22Rv1 (cell line): ENCODE measurements around the gene MAP3K5.

ENCODE experiments used
- ZFX ChIP-seq: fragments of 450-650 bp; IDR thresholded peaks from 2 replicates; pipeline ENCODE4 v1.6.1; 2017; ENCODE audit warnings: antibody characterized with exemption, borderline replicate concordance
- TF ChIP-seq, protein P1 (sequence below): fragments of 450-650 bp; IDR thresholded peaks from 2 replicates; pipeline ENCODE4 v1.5.1; 2017; ENCODE audit warnings: mild to moderate bottlenecking

DNA sequence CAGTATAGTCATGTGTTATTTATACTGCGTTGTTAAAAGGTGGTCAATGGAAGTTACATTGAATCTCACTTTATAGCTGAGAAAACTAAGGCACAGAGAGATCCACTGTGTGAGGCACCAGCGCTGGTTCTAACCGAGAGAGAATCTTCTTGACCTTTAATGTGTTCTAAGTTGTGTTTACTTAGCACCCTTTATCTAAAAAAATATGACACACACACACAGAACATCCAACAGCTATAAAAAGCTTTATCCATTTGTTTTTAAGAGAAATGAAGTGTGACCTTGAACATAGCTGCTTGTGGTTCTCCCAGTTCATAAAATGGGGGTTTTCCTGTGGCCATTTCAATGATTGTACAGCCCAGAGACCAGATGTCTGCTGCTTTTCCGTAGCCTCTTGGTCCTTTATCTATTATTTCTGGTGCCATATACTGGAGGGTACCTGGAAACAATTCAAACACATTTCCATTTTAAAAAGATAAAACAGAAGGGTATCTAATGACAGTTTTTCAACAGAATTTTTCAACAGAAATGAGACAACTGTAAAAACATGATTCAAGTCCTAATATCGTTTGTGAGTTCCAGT is 187.3 kb downstream of the MAP3K5 start:
- TF ChIP-seq, protein P1, sequence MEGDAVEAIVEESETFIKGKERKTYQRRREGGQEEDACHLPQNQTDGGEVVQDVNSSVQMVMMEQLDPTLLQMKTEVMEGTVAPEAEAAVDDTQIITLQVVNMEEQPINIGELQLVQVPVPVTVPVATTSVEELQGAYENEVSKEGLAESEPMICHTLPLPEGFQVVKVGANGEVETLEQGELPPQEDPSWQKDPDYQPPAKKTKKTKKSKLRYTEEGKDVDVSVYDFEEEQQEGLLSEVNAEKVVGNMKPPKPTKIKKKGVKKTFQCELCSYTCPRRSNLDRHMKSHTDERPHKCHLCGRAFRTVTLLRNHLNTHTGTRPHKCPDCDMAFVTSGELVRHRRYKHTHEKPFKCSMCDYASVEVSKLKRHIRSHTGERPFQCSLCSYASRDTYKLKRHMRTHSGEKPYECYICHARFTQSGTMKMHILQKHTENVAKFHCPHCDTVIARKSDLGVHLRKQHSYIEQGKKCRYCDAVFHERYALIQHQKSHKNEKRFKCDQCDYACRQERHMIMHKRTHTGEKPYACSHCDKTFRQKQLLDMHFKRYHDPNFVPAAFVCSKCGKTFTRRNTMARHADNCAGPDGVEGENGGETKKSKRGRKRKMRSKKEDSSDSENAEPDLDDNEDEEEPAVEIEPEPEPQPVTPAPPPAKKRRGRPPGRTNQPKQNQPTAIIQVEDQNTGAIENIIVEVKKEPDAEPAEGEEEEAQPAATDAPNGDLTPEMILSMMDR = no peak
- TF ChIP-seq ZFX = no peak
